Esophagus muscularis mucosa (tissue), 4 donors: ENCODE data around the gene UBE4A.

Source experiments
- CTCF ChIP-seq, 3 experiments: fragments of 200-600 bp in 2 of 3; fragments of 450-650 bp in 1 of 3; sonication (generic) in 2 of 3; IDR thresholded peaks; one replicate each; pipeline ENCODE4 v1.5.1; 2017 to 2019; ENCODE audit warnings: antibody characterized with exemption in 3 of 3, mild to moderate bottlenecking in 2 of 3, moderate library complexity in 1 of 3
- EP300 ChIP-seq: sonication (generic); formaldehyde crosslinking; IDR thresholded peaks from one replicate; pipeline ENCODE4 v1.6.1; 2017; ENCODE audit warnings: antibody characterized with exemption
- POLR2A ChIP-seq: fragments of 450-650 bp; IDR thresholded peaks from one replicate; pipeline ENCODE4 v1.6.1; 2017; ENCODE audit warnings: antibody characterized with exemption, moderate library complexity, mild to moderate bottlenecking, low read depth
- POLR2AphosphoS5 ChIP-seq, 2 donors: sonication (generic); formaldehyde crosslinking; IDR thresholded peaks; one replicate each; pipeline ENCODE4 v1.6.1; 2017; ENCODE audit warnings: antibody characterized with exemption in 2 of 2

GRCh38 chr11:118410055-118410745, 50.8 kb downstream of the UBE4A start:
- TF ChIP-seq CTCF (IDR thresholded peaks at IDR 0.05) (no peak), POLR2A (no peak), POLR2AphosphoS5 (IDR thresholded peaks at IDR 0.05) (no peak), EP300 (no peak)
